DMS79 treated with DMSO at 0.1 percent for 48 hours (cell line): ENCODE results near the gene IFIT1B.
A peak's percentile ranks its signal among the peaks of the same experiment; 100 is the strongest.
"Not testable (repeated sequence)": the region's sequence is repeated elsewhere in the genome, so short reads cannot be mapped to it uniquely, and the experiment has no call there.

Experiments
- DNase-seq: peaks from one replicate; lab custom pipeline; 2025; lab: John Stamatoyannopoulos, UW

The IFIT1B gene, protein sequence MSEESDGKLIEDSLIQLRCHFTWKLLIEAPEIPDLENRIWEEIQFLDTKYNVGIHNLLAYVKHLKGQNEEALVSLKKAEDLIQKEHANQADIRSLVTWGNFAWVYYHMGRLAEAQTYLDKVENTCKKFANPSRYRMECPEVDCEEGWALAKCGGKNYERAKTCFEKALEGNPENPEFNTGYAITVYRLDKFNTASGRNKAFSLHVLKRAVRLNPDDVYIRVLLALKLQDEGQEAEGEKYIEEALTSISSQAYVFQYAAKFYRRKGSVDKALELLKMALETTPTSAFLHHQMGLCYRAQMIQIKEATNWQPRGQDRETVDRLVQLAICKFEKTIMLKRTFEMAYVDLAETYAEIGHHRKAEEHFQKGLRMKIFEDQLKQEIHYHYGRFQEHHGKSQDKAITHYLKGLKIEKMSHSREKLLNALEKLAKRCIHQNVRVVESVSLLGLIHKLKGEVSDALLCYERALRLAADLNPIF

DNA sequence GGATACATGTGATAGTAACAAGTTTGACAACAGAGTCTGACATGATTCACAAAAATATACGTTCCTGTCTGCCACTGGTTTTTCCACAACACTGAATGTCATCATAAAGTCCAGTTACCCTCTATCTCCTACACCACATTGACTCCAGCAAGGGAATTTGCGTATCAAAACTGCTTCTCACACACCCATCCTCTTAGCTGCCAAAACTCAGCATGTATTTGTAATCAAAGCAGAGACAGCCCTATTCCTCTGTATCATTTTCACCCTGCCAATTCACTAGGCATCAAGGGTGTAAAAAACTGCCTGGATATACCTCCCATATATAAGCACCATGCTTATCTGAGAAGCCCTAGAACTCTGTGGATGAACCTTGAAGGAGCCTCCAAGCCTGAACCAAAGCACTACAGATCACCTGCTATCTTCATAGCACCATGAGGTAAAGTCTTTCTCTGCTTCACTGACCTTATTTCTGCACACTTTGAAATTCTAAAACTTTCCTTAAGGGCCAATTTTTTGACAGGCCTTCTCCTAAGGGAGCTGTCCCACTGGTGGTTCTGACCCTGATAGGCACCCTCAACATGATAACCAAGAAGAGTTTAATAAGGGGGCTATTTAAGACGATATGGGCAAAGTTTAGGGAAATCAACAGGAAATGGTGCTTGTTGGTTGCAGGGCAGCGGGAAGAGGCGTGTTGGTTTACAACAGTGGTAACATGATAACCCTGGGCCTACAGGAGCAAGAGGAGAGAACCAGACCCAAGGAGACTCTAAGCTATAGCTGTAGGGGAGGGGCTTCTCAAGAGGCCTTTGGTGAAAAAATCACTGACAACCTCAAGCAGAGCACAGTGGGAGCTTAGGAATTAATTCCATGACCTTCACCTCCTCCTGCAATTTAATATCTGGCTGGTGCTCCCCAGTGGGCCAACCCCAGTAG, at the start of gene IFIT1B:
Gene IFIT1B (plus strand): TSS at position 352 of the 933 bp plus-strand sequence. CDS start 80 bp downstream, at position 432.
- DNase-seq = no peak

- no peak for DNase-seq
These were observed 48.7 kb upstream of the IFIT1B start for GRCh38 chr10:89329151-89329550.

- not testable (repeated sequence) for DNase-seq
These were observed 47.8 kb upstream of the IFIT1B start for GRCh38 chr10:89330014-89330413.

DNA sequence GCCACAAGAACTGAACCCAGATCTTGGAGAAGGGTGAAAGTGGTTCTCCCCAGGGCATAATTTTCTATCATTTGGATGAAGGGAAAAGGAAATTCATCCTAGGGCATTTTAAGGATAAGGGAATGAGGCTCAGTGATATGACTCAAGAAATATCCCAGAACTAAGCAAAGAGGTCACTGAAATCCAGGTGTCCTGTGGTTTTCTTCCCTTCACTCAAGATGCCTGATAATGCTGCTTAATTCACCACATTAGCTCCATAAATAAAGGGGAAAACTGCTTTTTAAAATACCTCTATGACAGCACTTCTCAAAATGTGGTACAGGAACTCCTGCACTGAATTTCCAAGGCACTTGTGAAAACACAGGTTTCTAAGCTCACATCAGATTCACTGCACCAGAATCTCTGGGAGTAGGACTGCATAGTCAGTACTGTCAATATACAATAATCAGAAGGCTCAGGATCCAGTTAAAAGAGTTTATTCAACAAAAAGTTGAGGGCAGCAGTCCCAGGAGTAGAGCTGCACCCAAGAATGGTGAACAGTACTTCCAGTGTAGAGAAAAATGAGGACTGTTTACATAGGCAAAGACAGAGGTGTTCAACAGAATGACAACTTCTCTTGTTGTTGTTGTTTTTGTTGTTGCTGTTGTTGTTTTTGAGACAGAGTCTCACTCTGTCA, 47.2 kb upstream of the IFIT1B start:
- no peak for DNase-seq

DNA sequence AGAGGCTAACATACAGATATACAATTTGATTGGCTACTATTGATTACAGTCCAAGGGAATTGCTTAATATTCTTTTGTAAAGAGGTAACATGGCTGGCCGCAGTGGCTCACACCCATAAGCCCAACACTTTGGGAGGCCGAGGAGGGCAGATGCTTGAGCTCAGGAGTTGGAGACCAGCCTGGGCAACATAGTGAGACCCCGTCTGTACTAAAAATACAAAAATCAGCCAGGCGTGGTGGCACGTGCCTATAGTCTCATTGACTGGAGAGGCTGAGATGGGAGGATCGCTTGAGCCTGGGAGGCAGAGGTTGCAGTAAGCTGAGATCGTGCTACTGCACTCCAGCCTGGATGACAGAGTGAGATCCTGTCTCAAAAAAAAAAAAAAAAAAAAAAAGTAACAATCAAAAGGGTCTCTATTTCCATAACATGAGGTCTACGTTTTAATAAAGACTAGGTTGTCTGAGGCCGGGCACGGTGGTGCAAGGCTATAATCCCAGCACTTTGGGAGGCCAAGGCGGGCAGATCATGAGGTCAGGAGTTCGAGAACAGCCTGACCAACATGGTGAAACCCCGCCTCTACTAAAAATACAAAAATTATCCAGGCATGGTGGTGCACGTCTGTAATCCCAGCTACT, 46.3 kb upstream of the IFIT1B start:
- DNase-seq = not testable (repeated sequence)

GRCh38 chr10:89332123-89332633, 45.7 kb upstream of the IFIT1B start:
- DNase-seq = peak; percentile 38

DNA sequence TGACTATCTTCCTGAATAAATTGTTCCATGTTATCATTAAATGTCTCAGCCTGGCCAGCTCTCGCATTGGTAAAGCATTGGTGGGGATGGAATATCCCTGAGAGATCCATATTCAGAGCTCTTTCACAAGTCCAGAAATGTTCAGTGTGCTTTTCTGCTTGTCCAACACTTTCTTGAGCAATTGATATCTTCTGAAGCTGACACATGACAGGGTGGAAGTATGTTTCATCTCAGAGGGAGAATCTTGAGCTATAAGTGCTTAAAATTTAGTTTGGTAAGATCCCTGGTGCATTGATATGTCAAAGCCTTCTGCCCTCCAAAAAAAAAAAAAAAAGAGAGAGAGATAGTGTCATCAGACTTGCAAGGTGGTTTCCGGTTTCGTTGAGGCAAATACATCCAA, 42.6 kb upstream of the IFIT1B start:
- DNase-seq = no peak

- no peak for DNase-seq
These were observed 41.6 kb upstream of the IFIT1B start for GRCh38 chr10:89336241-89336640.

DNA sequence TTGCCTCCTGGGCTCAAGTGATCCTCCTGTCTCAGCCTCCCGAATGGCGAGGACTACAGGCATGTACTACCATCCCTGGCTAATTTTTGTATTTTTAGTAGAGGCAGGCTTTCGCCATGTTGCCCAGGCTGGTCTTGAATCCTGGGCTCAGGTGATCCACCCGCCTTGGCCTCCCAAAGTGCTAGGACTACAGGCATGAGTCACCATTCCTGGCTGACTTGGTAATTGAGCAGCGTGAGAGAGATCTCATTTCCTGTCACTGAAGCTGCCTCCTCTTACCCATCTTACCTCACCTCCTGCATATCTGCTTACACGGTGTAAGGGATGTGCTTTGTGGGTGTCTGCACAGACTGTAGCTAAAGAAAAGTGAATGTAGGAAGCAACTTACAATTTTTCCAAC, 40.4 kb upstream of the IFIT1B start:
- no peak for DNase-seq

- DNase-seq = no peak
These were observed 39.1 kb upstream of the IFIT1B start for GRCh38 chr10:89338713-89339112.

DNA sequence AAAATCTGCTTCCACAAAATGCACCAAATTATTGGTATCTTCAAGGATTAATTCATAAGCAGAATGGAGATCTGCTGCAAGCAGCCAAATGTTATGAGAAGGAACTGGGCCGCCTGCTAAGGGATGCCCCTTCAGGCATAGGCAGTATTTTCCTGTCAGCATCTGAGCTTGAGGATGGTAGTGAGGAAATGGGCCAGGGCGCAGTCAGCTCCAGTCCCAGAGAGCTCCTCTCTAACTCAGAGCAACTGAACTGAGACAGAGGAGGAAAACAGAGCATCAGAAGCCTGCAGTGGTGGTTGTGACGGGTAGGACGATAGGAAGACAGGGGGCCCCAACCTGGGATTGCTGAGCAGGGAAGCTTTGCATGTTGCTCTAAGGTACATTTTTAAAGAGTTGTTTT, 38.0 kb upstream of the IFIT1B start:
- no peak for DNase-seq

GRCh38 chr10:89341649-89342048, 36.2 kb upstream of the IFIT1B start:
- no peak for DNase-seq

- DNase-seq = no peak
These were observed 35.5 kb upstream of the IFIT1B start for GRCh38 chr10:89342206-89342958.

DNA sequence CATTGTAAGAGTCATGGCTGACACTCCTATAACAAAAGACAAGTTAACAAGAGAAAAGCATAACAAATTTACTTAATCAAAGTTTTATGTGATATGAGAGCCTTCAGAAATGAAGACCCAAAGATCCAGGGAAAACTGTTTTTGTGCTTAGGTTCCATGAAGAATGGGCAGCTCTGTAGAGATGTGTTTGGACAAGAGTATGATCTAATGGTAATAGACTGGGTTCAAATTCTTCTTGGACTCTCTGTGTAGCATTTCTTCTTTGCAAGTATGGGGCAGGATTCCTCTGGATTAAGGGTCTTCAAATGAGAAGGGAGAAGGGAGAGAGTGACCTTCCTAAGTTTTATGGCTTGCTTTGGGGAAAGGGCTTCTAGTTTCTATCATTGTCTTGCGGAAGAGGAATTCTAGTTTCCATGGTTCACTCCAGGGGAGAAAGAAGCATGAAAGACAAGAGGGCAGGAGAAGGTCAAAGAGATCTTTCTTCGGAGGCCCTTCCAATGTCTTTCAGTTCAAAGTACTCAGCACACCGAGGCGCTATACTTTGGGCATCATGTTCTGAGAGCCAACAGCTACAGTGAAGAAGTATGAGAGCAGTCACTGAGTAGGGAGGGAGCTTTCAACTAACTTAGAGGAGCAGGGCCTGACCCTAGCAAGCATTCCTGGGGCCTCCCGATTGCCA, 34.6 kb upstream of the IFIT1B start:
- DNase-seq = no peak

- no peak for DNase-seq
These were observed 33.7 kb upstream of the IFIT1B start for GRCh38 chr10:89344156-89344555.

GRCh38 chr10:89345367-89346000, 32.4 kb upstream of the IFIT1B start:
- DNase-seq = no peak

GRCh38 chr10:89346405-89347254, 31.2 kb upstream of the IFIT1B start:
- DNase-seq = no peak

GRCh38 chr10:89347701-89348457, 30.0 kb upstream of the IFIT1B start:
- no peak for DNase-seq
